ENCODE results near the gene SCTR. TPM values are rescaled to one million over a fixed set of nuclear protein-coding genes. Genes with fewer than 3 reads are reported as not detected.
A peak's percentile ranks its signal among the peaks of the same experiment; 100 is the strongest.

Gene SCTR
- polyA plus RNA-seq, 3 donors: not detected

DNA sequence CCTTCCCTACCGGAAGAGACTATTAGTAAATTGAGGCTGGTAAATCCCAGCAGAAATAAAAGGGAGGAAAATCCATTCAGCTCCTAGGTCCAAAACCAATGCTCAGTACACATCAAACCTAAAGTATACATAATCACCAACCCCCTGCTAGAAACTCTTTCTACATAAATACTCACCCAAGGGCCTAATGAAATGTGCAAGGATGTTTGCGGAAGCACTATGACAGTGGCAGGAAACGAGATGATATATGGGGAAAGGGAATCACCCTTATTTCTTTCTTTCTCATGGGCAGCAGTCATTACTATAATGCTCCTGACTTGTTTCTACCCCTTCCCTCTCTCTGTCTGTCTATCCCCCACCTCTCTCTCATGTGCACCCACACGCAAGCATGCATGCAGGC, 1.3 kb upstream of the SCTR start:
- Histone ChIP-seq H3K4me2 (replicated peaks; ENCODE audit: extremely low read depth, low read length, poor library complexity, severe bottlenecking) (no peak overlapping the region), H3K9ac (ENCODE audit: insufficient read depth, low read length, poor library complexity, severe bottlenecking) (no peak overlapping the region), H4K20me1 (ENCODE audit: insufficient read depth, low read length) (no peaks in the 10 kb centered on the region), H3K4me3 (replicated peaks in 1 of 3; ENCODE audit: low read depth in 2 of 3, low read length in 3 of 3) (no peak overlapping the region), H3K79me2 (ENCODE audit: insufficient read depth, low read length) (no peaks in the 10 kb centered on the region), H3K9me3 (replicated peaks in 1 of 2; ENCODE audit: control insufficient read depth in 1 of 2, insufficient read depth in 1 of 2, low read length in 2 of 2) (no peaks in the 10 kb centered on the region), H3K27ac (ENCODE audit: low read depth in 1 of 2, low read length in 2 of 2) (no peak overlapping the region), H3K27me3 (ENCODE audit: control insufficient read depth in 2 of 2, insufficient read depth in 2 of 2, low read length in 2 of 2) (peaks cover 33 to 40% of the 10 kb centered on the region in 2 donors), H2AFZ (ENCODE audit: insufficient read depth, low read depth, low read length, poor library complexity, severe bottlenecking) (no peak overlapping the region), H3K4me1 (ENCODE audit: control insufficient read depth in 1 of 2, insufficient read depth in 2 of 2, low read length in 2 of 2) (no peaks in the 10 kb centered on the region), H3K36me3 (replicated peaks in 1 of 2; ENCODE audit: control insufficient read depth in 1 of 2, insufficient read depth in 2 of 2, low read length in 2 of 2) (no peaks in the 10 kb centered on the region)
- H3K36me3 Mint-ChIP-seq: no peaks in the 10 kb centered on the region
- TF ChIP-seq, protein P1, sequence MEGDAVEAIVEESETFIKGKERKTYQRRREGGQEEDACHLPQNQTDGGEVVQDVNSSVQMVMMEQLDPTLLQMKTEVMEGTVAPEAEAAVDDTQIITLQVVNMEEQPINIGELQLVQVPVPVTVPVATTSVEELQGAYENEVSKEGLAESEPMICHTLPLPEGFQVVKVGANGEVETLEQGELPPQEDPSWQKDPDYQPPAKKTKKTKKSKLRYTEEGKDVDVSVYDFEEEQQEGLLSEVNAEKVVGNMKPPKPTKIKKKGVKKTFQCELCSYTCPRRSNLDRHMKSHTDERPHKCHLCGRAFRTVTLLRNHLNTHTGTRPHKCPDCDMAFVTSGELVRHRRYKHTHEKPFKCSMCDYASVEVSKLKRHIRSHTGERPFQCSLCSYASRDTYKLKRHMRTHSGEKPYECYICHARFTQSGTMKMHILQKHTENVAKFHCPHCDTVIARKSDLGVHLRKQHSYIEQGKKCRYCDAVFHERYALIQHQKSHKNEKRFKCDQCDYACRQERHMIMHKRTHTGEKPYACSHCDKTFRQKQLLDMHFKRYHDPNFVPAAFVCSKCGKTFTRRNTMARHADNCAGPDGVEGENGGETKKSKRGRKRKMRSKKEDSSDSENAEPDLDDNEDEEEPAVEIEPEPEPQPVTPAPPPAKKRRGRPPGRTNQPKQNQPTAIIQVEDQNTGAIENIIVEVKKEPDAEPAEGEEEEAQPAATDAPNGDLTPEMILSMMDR (IDR thresholded peaks at IDR 0.05): no peak
- H3K9me3 Mint-ChIP-seq: peaks cover 0 to 19% (median 2%) of the 10 kb centered on the region in 7 donors
- WGBS (ENCODE audit: insufficient coverage): no CpG with 5 or more reads among the region's 4 CpGs
- no peak overlapping the region for H3K4me3 Mint-ChIP-seq
- no peak for DNase-seq
- H3K4me1 Mint-ChIP-seq: no peaks in the 10 kb centered on the region
- intact Hi-C loops (cut with micrococcal nuclease): no loop called here
- H3K27me3 Mint-ChIP-seq (ENCODE audit: low read depth in 3 of 3): peaks cover 35 to 42% (median 40%) of the 10 kb centered on the region in 3 donors
- no peak overlapping the region for H3K27ac Mint-ChIP-seq

GRCh38 chr2:119523383-119523951, 816 bp downstream of the SCTR start:
- Mint-ChIP-seq H3K27me3 (ENCODE audit: low read depth in 3 of 3) (peaks cover 35 to 52% (median 40%) of the 10 kb centered on the region in 3 donors), H3K9me3 (peaks cover 0 to 13% (median 0%) of the 10 kb centered on the region in 7 donors), H3K4me1 (no peaks in the 10 kb centered on the region), H3K36me3 (no peaks in the 10 kb centered on the region), H3K27ac (peak overlapping the region in 1 of 7 donors; percentile 43), H3K4me3 (peak overlapping the region in 1 of 2 donors; percentile 71)
- H3K36me3 ChIP-seq (replicated peaks in 1 of 2; ENCODE audit: control insufficient read depth in 1 of 2, insufficient read depth in 2 of 2, low read length in 2 of 2): no peaks in the 10 kb centered on the region
- peaks cover 33 to 40% of the 10 kb centered on the region in 2 donors for H3K27me3 ChIP-seq (ENCODE audit: control insufficient read depth in 2 of 2, insufficient read depth in 2 of 2, low read length in 2 of 2)
- no peaks in the 10 kb centered on the region for H4K20me1 ChIP-seq (ENCODE audit: insufficient read depth, low read length)
- H3K9ac ChIP-seq (ENCODE audit: insufficient read depth, low read length, poor library complexity, severe bottlenecking): no peak overlapping the region
- no peaks in the 10 kb centered on the region for H3K79me2 ChIP-seq (ENCODE audit: insufficient read depth, low read length)
- no peaks in the 10 kb centered on the region for H3K4me1 ChIP-seq (ENCODE audit: control insufficient read depth in 1 of 2, insufficient read depth in 2 of 2, low read length in 2 of 2)
- H3K4me3 ChIP-seq (replicated peaks in 1 of 3; ENCODE audit: low read depth in 2 of 3, low read length in 3 of 3): no peak overlapping the region
- WGBS (ENCODE audit: insufficient coverage): 11% methylated on average over 13 of the region's 21 CpGs
- H3K4me2 ChIP-seq (replicated peaks; ENCODE audit: extremely low read depth, low read length, poor library complexity, severe bottlenecking): no peak overlapping the region
- DNase-seq: no peak
- TF ChIP-seq, protein P1 (IDR thresholded peaks at IDR 0.05): no peak
- H2AFZ ChIP-seq (ENCODE audit: insufficient read depth, low read depth, low read length, poor library complexity, severe bottlenecking): no peak overlapping the region
- H3K27ac ChIP-seq (ENCODE audit: low read depth in 1 of 2, low read length in 2 of 2): no peak overlapping the region
- no peaks in the 10 kb centered on the region for H3K9me3 ChIP-seq (replicated peaks in 1 of 2; ENCODE audit: control insufficient read depth in 1 of 2, insufficient read depth in 1 of 2, low read length in 2 of 2)
- intact Hi-C loops (cut with micrococcal nuclease): no loop called here

All from CD14-positive monocyte (primary cell).